Measurements from ENCODE around the gene VTCN1. TPM values are rescaled to one million over a fixed set of nuclear protein-coding genes. Genes with fewer than 3 reads are reported as not detected.
"Not testable (repeated sequence)": the region's sequence is repeated elsewhere in the genome, so short reads cannot be mapped to it uniquely, and the experiment has no call there.

Gene VTCN1
- total RNA-seq, 1 donor from 2014 or later, result 0.41 TPM

- FAIRE-seq, result no peak
- no peak for DNase-seq (ENCODE audit: low spot score in 2 of 2)
Measured at GRCh38 chr1:117130526-117130925, 80.2 kb downstream of the VTCN1 start.

- FAIRE-seq (peak; percentile 39), DNase-seq (ENCODE audit: low spot score in 2 of 2) (peak; percentile 30 to 42)
Measured at GRCh38 chr1:117128323-117129079, 82.2 kb downstream of the VTCN1 start.

- DNase-seq (ENCODE audit: low spot score in 2 of 2), result no peak
- no peak for FAIRE-seq
Measured at GRCh38 chr1:117127795-117128194, 82.9 kb downstream of the VTCN1 start.

- DNase-seq (ENCODE audit: low spot score in 2 of 2) (no peak), FAIRE-seq (no peak)
Measured at GRCh38 chr1:117124661-117125060, 86.1 kb downstream of the VTCN1 start.

GRCh38 chr1:117123274-117123673 is 87.5 kb downstream of the VTCN1 start:
- FAIRE-seq (no peak), DNase-seq (ENCODE audit: low spot score in 2 of 2) (no peak)

- FAIRE-seq, result no peak
Measured at GRCh38 chr1:117122330-117123025, 88.2 kb downstream of the VTCN1 start.

GRCh38 chr1:117121589-117122329 is 89.0 kb downstream of the VTCN1 start, which contains the start of gene TRIM45:
TRIM45 (minus strand) TSS chr1:117121749; CDS start chr1:117121201, 548 bp downstream.
- FAIRE-seq (no peak), DNase-seq (ENCODE audit: low spot score in 2 of 2) (peak; percentile 85 to 89)

More at GRCh38 chr1:117122330-117123025, 88.2 kb downstream of the VTCN1 start:
- no peak for DNase-seq (ENCODE audit: low spot score in 2 of 2)

- FAIRE-seq (no peak), DNase-seq (ENCODE audit: low spot score in 2 of 2) (peak in 1 of 2 donors; percentile 17)
Measured at GRCh38 chr1:117120774-117121588, 89.7 kb downstream of the VTCN1 start.

GRCh38 chr1:117119144-117119543 is 91.6 kb downstream of the VTCN1 start:
- DNase-seq (ENCODE audit: low spot score in 2 of 2); FAIRE-seq: not testable (repeated sequence)

GRCh38 chr1:117118137-117118536 is 92.6 kb downstream of the VTCN1 start:
- DNase-seq (ENCODE audit: low spot score in 2 of 2) (no peak), FAIRE-seq (no peak)

- DNase-seq (ENCODE audit: low spot score in 2 of 2), result no peak
- no peak for FAIRE-seq
Measured at GRCh38 chr1:117117697-117118096, 93.0 kb downstream of the VTCN1 start.

GRCh38 chr1:117116784-117117130 is 94.0 kb downstream of the VTCN1 start:
- DNase-seq (ENCODE audit: low spot score in 2 of 2) (no peak), FAIRE-seq (no peak)

- FAIRE-seq, result no peak
- no peak for DNase-seq (ENCODE audit: low spot score in 2 of 2)
Measured at GRCh38 chr1:117116090-117116783, 94.5 kb downstream of the VTCN1 start.

GRCh38 chr1:117114877-117115276 is 95.8 kb downstream of the VTCN1 start:
- DNase-seq (ENCODE audit: low spot score in 2 of 2), result no peak
- FAIRE-seq, result no peak

- FAIRE-seq (no peak), DNase-seq (ENCODE audit: low spot score in 2 of 2) (no peak)
Measured at GRCh38 chr1:117113199-117113598, 97.5 kb downstream of the VTCN1 start.

- DNase-seq (ENCODE audit: low spot score in 2 of 2) (no peak), FAIRE-seq (no peak)
Measured at GRCh38 chr1:117112047-117112717, 98.5 kb downstream of the VTCN1 start.

GRCh38 chr1:117110774-117111173 is 100.0 kb downstream of the VTCN1 start:
- DNase-seq (ENCODE audit: low spot score in 2 of 2) (no peak), FAIRE-seq (no peak)

- FAIRE-seq, result no peak
- DNase-seq (ENCODE audit: low spot score in 2 of 2), result no peak
Measured at GRCh38 chr1:117107364-117107763, 103.4 kb downstream of the VTCN1 start.

GRCh38 chr1:117106478-117106877 is 104.2 kb downstream of the VTCN1 start:
- no peak for FAIRE-seq
- DNase-seq (ENCODE audit: low spot score in 2 of 2), result no peak

Data from frontal cortex (tissue), 4 donors.